Measurements from ENCODE around the gene ZNF559.

ZNF559 gene

GRCh38 chr19:9353011-9353410, 29.0 kb downstream of the ZNF559 start:
- DNase-seq (ENCODE audit: low read depth) = no peak

GRCh38 chr19:9354651-9355050, 30.7 kb downstream of the ZNF559 start:
- DNase-seq (ENCODE audit: low read depth) = no peak

- DNase-seq (ENCODE audit: low read depth) = no peak
Observed at GRCh38 chr19:9362905-9363304, 38.9 kb downstream of the ZNF559 start, which contains the start of gene ZNF177. TSS of gene ZNF177 (plus strand) at chr19:9363013. CDS start at chr19:9378312, 15,299 bp downstream.

- no peak for DNase-seq (ENCODE audit: low read depth)
Observed at GRCh38 chr19:9370738-9371619, 47.0 kb downstream of the ZNF559 start.

GRCh38 chr19:9381361-9381785, 57.4 kb downstream of the ZNF559 start:
- no peak for DNase-seq (ENCODE audit: low read depth)
